Activated CD4-positive, alpha-beta T cell treated with anti-CD3 and anti-CD28 coated beads, Interleukin-2, amount 50 U/mL, for 24 hours (primary cell): Measurements from ENCODE around the gene PRELID1.
"Not testable (repeated sequence)": the region's sequence is repeated elsewhere in the genome, so short reads cannot be mapped to it uniquely, and the experiment has no call there.

ENCODE experiments used
- DNase-seq, 2 donors: peaks; one replicate each; pipeline ENCODE4 v3.0.0-alpha.2; 2020; ENCODE audit warnings: low read depth in 1 of 2, low spot score in 1 of 2

PRELID1 gene

DNA sequence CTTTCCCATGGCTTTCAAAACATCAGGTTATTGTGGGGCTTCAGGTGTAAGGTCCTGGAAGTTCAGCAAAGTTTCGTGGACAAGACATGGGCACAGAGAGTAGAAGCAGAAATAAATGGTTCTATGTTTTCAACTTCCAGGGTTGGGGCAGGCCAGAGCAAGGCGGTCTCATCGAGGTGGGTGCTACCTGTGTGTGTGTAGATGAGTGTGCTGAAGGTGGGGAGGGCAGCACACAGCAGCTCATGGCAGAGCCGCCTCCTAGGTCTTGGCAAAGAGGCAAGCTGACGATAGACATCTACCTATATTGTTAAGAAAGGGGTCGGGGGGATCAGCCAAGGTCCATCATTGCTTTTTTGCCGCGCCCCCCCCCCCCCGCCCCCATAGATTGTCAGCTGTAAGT is 3.9 kb upstream of the PRELID1 start:
- no peak for DNase-seq

GRCh38 chr5:177300236-177300880 is 3.2 kb upstream of the PRELID1 start:
- DNase-seq, result peak in 1 of 2 donors; percentile 44

DNA sequence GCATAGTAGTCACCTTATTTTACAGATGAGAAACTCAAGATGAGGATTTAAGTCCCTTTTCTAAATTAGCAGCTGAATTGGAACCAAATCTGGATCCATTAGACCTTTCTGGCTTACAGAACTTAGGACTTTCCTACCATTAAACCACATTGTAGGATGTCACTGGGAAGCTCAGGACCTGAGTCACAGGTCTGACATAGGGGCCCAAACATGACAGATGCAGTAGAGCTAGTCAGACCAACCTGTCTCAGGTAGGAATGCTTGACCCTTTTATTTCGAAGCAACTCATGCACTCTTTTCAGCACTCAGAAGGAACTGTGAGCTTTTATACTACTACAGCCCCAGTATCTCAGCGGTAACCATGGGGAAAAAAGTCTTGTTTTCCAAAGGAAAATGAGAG is 2.6 kb upstream of the PRELID1 start:
- DNase-seq, result no peak

DNA sequence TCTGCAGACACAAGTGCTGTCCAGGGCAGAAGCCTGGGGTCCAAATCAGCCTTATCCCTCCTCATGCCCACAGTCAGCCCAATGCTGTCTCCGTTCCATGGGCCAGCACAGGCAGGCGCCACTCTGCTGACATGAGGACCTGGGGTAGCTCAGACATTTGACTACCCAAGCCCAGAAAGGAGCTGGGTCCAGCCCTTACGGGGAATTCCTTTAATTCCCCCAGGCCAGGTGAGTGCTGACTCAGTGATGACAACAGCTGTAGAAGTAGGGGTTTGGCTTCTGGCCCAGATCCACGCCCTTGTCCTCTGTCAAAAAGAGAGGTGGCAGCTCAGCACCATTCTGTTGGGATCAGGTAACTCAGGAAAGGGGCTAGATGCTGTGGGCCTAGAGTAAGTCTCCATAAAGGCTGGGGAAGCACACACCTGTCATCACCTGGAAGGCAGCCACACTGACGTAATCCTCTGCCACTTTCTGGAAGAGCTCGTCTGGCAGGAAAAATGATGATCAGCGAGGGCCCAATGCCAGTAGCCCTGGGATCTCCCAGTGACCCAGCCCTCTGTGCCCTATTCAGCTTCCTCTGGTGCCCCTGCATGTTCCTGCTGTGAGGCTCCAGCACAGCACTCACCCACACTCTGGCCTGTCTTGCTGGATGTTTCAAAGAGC is 2.0 kb upstream of the PRELID1 start:
- DNase-seq, result no peak

DNA sequence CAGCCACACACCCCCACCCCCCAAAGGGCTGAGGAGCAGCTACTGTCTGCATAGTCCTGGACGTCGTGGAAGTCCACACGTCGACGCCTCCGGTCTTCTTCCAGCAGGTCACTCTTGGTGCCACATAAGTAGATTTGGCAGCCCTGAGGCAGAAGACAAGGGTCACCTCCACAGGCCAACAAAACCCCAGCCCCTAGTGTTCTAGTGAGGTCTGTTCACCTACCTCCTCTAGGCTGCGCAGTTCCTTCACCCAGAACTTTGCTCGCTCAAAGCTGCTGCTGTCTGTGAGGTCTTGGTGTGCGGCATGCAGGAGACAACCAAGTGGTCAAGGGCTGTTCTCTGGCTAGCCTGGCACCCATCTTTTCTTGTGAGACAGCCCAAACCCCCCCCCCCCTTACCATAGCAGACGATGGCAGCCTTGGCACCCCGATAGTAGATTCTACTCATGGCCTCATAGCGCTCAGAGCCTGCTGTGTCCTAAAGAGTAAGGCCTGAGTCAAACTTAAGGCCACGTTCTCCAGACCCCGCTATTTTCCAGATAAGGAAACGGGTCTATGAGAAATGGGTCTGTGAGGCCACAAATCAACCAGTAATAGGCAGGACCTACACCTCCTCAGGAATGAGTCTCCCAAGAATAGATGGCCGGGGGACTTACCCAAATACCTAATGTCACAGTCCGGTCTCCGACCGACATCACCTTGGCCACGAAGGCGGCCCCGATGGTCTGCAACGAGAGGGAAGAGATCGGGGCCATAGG is 1.1 kb upstream of the PRELID1 start:
- DNase-seq, result no peak

DNA sequence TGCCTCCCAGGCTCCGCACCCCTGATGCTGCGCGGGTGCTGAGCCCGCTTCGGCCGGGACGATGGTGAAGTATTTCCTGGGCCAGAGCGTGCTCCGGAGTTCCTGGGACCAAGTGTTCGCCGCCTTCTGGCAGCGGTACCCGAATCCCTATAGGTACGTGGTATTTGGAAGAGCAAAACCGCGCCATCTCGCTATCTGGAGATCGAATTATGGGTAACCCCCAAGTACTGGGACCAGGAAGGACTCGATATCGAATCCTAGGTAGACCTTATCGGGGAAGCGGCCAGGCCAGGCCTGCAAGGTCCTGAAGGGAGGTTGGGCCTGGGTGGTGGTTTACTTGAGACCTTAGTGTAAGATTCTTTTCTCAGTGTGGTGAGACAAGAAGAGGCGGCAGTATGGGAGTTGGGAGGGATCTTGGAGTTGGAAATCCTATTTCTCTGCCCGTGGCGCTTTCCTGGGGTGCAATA is 359 bp downstream of the PRELID1 start:
- DNase-seq, result no peak

GRCh38 chr5:177304392-177305119 is 957 bp downstream of the PRELID1 start:
- DNase-seq, result no peak

DNA sequence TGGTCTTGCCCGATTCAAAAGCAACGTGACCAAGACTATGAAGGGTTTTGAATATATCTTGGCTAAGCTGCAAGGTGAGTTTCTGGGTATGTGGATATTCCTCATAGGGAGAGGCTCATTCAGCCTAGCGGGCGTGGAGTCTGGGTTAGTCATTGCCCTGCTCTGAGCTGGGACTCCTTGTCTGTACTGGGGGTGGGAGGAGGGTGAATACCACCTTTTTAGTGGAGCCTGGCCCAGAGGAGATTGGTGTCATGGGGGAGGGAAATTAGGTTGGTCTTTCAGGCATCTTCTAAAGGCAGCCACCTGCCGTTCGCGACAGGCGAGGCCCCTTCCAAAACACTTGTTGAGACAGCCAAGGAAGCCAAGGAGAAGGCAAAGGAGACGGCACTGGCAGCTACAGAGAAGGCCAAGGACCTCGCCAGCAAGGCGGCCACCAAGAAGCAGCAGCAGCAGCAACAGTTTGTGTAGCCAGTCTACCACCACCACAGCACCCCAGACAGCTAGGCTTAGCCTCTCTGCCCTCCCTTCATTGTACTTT is 2.6 kb downstream of the PRELID1 start:
- not testable (repeated sequence) for DNase-seq

DNA sequence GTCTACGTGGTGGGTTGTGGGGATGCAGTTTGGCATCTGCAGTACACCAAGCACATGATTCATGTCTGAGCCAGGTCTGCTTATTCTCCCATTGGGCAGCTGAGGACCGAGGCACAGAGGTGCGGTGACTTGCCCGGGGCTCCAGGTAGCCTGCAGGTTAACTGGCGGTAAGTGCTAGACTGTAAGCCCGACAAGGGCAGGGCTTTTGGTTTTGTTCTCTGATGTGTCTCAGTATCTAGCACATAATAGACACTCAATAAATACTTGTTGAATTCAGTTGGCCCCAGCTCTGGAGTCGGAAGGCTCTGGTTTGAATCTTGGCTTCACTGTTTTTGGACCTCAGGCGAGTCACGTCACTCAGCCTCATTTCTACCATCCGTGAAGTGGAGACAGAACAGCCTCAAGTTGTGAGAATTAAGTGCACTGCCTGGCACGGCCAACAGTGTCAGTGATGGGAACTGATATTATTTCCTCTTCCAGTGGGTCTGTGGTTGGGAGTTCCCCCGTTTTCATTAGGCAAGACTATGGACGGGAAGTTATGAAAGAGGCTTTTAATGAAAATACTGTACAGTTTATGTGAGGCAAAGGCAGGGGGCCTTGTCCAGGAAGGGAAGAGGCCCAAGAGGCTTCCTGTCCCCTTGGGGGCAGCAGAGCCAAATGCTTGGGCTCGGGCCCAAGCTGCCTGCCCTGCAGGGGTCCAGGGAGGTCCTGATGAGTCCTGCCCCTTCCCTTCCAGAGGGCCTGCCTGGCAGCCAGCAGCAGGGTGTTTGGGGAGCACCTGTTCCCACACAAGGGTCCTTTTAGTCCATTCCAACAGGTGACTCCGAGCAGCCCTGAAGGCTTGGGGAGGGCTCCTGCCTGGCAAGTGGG is 3.3 kb downstream of the PRELID1 start:
- DNase-seq, result no peak

DNA sequence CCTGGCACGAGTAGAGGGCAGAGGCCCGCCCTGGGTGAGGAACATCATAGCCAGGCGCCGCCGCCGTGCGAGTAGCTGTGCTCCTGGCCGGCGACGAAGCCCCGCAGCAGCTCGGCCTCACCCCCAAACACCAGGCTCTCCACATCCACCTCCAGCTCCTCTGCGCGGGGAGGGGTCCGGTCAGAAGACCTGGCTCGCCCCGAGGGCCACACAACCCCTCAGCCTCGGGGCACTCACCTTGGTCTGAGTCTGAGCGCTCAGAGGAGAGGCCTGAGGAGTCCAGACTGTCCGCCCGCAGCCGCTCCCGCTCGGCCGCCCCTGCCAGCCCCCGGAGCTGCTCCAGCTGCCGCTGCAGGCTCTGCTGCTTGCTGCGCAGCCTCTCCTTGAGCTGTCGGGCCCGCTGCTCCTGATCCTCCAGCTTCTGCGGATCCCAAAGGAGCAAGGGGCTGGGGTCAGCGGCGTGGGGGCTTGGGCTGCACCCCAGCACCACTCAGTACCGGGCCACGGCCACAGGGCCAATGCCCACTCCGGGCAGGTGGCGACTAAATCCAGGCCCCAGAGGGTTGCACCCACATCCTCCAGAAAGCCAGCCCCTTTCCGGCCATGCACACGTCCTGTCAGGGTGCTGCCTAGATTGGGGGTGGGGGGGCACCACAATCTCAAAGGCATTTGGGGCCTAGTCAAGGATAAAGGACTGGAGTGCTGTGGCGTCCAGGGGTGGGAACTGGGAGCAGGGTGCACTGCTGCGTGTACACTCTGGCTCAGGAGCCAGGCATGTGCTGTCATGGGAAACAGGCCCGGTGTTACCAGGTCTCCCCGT is 4.2 kb downstream of the PRELID1 start:
- no peak for DNase-seq

- DNase-seq, result no peak
Observed at GRCh38 chr5:177308740-177309139, 5.1 kb downstream of the PRELID1 start.

- DNase-seq, result peak in 1 of 2 donors; percentile 61
Observed at GRCh38 chr5:177309351-177310191, 6.0 kb downstream of the PRELID1 start.

DNA sequence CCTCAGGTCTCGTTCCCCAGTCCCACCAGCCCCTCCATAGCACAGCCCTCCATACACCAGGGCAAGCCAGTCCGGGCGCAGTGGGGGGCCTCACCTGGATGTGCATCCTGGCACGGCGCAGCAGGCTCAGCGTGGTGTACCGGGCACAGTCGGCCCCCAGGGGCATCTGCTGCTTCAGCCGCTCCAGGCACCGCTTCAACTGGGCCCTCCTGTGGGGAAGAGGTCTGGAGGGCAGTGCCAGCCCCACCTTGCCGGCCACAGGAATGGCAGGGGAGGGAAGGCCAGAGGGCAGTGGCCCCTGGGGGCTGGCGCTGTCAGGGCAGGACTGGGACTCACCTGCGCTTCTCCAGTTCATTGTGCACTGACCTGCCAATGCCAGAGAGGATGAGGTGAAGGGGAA is 6.7 kb downstream of the PRELID1 start:
- no peak for DNase-seq

DNA sequence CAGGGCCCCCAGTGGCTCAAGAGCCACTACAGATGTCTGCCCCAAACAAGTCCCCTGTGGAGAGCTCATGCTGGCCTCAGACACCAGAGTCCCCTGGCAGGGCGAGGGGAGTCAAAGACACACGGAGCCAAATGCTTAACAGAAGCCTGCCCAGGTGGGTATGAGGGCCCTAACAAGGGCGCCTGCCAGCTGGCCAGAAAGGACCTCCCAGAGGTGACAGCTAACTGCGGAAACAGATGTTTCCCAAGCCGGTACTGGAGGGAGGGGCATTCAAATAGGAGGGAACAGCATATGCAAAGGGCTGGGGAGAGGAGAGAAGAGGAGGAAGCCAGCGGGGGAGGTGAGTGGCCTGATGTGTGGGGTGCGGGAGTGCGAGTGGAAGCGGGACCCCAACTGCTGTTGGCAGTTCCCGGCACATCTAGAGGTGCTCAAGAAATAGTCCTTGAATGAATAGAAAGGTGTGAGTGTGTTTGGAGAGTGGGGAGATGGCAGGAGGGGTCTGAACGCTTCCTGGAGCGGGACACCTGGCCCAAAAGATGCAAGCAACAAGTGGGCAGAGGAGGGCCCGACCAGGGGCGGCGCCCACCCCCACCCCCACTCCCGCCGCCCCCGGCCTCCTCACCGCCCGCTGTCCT is 7.3 kb downstream of the PRELID1 start:
- no peak for DNase-seq

- no peak for DNase-seq
Observed at GRCh38 chr5:177311392-177311722, 7.8 kb downstream of the PRELID1 start.

GRCh38 chr5:177311723-177312648 is 8.4 kb downstream of the PRELID1 start, which contains the start of gene MXD3:
TSS of gene MXD3 (minus strand) at chr5:177311898. CDS start at chr5:177311830, 68 bp downstream.
- peak; percentile 80 to 94 for DNase-seq

- no peak for DNase-seq
Observed at GRCh38 chr5:177312649-177313181, 9.1 kb downstream of the PRELID1 start.
